GM18526 (cell line): Measurements from ENCODE around the gene KHDRBS1.

Experiments used
- POLR2A ChIP-seq: IDR thresholded peaks from 3 replicates; pipeline ENCODE4 v1.6.1; 2011; ENCODE audit not compliant: insufficient read length; ENCODE audit errors: extremely low read depth

KHDRBS1 gene

GRCh38 chr1:32005522-32005921, 8.1 kb upstream of the KHDRBS1 start:
- no peak for TF ChIP-seq POLR2A

DNA sequence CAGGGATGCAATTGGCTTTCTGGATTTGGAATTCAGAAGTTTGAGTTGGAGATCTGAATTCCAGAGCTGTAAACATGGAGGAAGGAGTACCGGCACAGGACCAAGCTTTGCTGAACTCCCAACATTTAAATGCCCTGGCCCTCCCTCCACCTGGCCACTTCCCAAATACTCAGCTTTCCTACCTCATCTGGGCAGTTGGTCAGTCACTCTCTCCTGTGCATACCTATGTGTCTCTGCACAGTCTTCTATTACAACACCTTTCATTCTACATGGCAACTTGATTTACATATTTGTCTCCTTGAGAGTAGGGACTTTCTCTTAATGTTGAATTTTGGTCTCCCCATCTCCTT, 6.1 kb upstream of the KHDRBS1 start:
- TF ChIP-seq POLR2A = no peak

GRCh38 chr1:32010246-32010645, 3.4 kb upstream of the KHDRBS1 start:
- TF ChIP-seq POLR2A = no peak

- TF ChIP-seq POLR2A = no peak
Measured at GRCh38 chr1:32012709-32013385, 821 bp upstream of the KHDRBS1 start.

- TF ChIP-seq POLR2A = no peak
Measured at GRCh38 chr1:32014199-32014947, 705 bp downstream of the KHDRBS1 start.

DNA sequence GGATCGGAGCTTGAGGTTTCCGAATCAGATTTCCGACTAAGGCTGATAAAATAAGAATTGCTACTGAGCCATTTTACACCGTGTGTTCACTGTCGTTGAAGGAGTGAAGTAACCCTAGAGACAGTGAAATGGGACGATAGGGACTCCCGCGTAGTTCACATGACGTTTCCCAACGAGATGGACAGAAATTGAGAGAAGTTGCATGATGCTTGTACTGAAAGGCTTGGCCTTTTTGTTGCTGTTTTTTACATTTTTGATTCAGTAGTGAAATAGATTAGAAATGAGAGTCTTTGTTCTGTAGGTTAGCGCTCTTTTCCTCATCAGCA, 1.2 kb downstream of the KHDRBS1 start:
- TF ChIP-seq POLR2A = no peak

DNA sequence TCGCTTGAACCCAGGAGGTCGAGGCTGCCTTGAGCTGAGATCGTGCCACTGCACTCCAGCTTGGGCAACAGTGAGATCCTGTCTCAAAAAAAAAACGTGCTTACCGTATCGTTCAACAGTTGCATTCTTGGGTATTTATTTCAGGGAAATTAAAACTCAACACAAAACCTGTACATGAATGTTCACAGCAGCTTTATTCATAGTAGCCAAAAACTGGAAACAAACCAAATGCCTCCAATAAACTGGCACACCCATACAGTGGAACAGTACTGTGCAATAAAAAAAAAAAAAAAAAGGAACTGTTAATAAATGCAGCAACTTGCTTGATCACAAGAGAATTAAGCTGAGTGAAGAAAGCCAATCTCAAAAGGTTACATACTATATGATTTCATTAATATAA, 6.7 kb downstream of the KHDRBS1 start:
- no peak for TF ChIP-seq POLR2A

DNA sequence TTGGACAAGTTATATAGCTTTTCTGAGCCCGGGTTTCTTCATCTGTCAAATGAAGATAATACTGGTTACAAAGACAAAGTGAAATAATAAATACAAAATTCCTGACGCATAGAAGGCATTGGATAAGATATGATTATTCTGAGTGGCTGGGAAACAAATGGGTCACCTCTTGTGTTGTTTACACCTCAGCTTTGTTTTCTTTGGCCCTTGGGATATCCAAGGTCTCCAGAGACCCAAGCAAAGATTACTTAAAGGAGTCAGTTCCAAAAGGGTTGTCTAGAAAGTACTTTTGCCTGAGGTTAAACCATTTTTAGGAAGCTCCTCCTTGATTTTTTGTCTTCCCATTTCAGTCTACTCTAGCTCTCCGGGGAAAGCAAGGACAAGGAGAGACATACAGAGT, 9.7 kb downstream of the KHDRBS1 start:
- no peak for TF ChIP-seq POLR2A

- no peak for TF ChIP-seq POLR2A
Measured at GRCh38 chr1:32025515-32025914, 11.8 kb downstream of the KHDRBS1 start.

DNA sequence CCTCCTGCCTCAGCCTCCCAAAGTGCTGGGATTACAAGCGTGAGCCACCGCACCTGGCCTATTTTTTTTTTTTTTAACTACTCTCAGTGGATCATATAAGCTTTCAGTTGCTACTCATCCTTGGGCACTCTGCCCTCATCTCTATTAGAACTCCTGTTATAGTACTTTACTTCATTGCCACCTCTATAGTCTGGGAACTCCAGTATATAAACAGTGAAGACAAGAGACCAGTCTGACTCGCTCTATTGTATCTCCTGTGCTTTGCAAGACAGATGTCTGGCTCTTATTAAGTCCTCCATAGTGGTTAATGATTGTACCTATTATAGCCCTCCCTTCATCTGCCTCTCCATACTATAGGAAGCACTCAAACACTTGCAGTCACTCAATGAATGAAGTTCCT, 15.1 kb downstream of the KHDRBS1 start:
- no peak for TF ChIP-seq POLR2A

DNA sequence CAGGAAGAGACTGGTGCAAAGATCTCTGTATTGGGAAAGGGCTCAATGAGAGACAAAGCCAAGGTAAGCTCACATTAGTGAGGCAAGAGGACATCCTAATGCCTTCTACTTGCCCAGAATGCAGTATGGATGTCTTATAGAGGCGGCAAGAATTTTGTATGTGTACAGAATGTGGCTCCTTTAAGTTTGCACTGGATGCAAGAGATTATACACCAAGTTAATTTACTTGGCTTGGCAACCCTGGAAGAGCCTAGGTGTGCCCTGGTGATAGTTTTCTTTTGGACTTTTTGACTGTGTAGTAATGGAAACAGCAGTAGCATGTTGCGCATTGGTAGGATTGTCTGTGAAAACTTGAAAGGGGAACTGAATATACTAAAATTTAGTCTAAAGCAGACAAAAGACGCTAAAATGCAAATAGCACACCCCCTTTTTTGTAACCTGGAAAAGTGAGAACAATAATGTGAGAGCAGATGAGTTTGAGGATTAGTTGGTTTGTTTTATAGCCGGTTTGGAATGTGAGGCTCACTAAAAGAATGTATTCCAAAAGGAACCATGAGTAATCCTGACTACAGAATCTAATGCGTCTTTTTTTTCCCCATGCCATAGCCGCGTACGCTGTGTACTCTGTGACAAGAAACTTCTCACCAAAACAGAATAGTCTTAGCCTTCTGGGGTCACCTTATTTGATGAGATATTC, 18.1 kb downstream of the KHDRBS1 start:
- no peak for TF ChIP-seq POLR2A

DNA sequence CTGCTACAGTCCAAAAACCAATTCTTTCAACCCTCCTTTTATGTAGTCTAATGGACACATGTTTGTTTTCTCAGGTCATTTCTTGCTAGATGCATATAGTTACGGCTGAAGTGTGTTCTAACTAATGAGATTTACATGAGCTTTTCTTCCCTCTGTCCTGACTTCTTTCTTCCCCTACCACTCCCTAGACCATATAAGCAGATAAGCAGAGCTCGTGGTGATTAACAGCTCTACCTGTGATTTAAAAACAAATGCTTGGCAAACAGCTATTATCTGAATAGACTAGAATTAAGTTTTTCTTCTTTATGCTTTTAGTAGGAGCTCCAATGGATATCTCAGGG, 18.6 kb downstream of the KHDRBS1 start:
- TF ChIP-seq POLR2A = no peak

- TF ChIP-seq POLR2A = no peak
Measured at GRCh38 chr1:32035119-32035518, 21.5 kb downstream of the KHDRBS1 start.

- no peak for TF ChIP-seq POLR2A
Measured at GRCh38 chr1:32040711-32041110, 27.0 kb downstream of the KHDRBS1 start.

DNA sequence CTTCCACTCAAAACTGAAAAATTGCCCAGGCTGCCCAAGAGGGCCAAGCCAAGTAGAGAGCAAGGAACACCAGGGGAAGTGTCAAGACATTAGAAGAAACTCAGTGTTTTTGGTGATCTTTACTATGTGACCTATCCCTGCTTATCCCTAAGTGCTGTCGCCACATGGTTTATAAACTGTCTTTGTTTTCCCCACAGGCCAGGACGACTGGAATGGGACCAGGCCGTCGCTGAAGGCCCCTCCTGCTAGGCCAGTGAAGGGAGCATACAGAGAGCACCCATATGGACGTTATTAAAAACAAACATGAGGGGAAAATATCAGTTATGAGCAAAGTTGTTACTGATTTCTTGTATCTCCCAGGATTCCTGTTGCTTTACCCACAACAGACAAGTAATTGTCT, 28.7 kb downstream of the KHDRBS1 start:
- TF ChIP-seq POLR2A = no peak

DNA sequence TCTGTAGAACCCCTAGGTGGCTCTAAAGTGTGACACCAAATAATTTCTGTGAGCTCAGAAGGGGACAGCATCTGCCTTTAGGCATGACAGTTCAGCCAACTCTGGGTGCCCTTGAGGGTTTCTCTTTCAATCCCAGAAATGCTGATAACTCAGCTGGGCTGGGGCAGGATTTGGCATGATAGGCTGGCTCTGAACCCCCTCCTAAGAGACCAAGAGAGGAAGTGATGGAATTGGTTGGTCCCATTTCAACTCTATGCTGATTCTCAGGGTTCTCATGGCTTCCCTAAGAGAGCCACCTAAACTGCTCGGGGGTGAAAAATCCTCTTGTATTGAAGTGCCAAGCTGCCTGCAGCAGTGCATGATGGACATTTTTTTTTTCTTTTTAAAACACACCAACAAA, 30.6 kb downstream of the KHDRBS1 start:
- no peak for TF ChIP-seq POLR2A
